Activated naive CD4-positive, alpha-beta T cell treated with anti-CD3 and anti-CD28 coated beads, Interleukin-2, amount 10 ng/mL, durations not matched to agents 7 days and 5 days (primary cell): ENCODE data around the gene IGF1R.

Experiments
- CTCF ChIA-PET: fragments of 350-600 bp; sonication (Branson Sonifier 250); formaldehyde crosslinking; loops from one replicate; lab custom pipeline; 2021; ENCODE audit warnings: antibody characterized with exemption; lab: Charles Lee
- DNase-seq: peaks from one replicate; pipeline ENCODE4 v3.0.0-alpha.2; 2020
- H3K27ac Mint-ChIP-seq: one replicate; pipeline ENCODE4 v1.8.0; 2021; ENCODE audit warnings: mild to moderate bottlenecking, moderate library complexity, mixed read lengths
- H3K27me3 Mint-ChIP-seq: one replicate; pipeline ENCODE4 v1.8.0; 2021; ENCODE audit warnings: mild to moderate bottlenecking, mixed read lengths
- H3K36me3 Mint-ChIP-seq: one replicate; pipeline ENCODE4 v1.8.0; 2021; ENCODE audit warnings: mixed read lengths
- H3K4me1 Mint-ChIP-seq: one replicate; pipeline ENCODE4 v1.8.0; 2021; ENCODE audit warnings: mixed read lengths
- H3K4me3 Mint-ChIP-seq: one replicate; pipeline ENCODE4 v1.8.0; 2021; ENCODE audit warnings: mild to moderate bottlenecking, moderate library complexity, mixed read lengths
- H3K9me3 Mint-ChIP-seq: one replicate; pipeline ENCODE4 v1.8.0; 2021; ENCODE audit warnings: mixed read lengths

IGF1R gene

GRCh38 chr15:98713585-98714001, 65.3 kb downstream of the IGF1R start:
- CTCF ChIA-PET, result interaction anchor here (0.8 kb wide), 1 partner anchor 67 kb away, joined by 3 read pairs; no protein-coding TSS in a partner anchor
- DNase-seq, result peak; percentile 28
- peaks cover 11% of the 10 kb centered on the region for H3K9me3 Mint-ChIP-seq
- H3K27ac Mint-ChIP-seq, result peak overlapping the region; percentile 50
- no peaks in the 10 kb centered on the region for H3K27me3 Mint-ChIP-seq
- H3K4me3 Mint-ChIP-seq, result no peak overlapping the region
- H3K36me3 Mint-ChIP-seq, result peaks cover 20% of the 10 kb centered on the region
- peaks cover 43% of the 10 kb centered on the region for H3K4me1 Mint-ChIP-seq

- no peak overlapping the region for H3K4me3 Mint-ChIP-seq
- peaks cover 11% of the 10 kb centered on the region for H3K9me3 Mint-ChIP-seq
- no peak for DNase-seq
- H3K27ac Mint-ChIP-seq, result no peak overlapping the region
- no peaks in the 10 kb centered on the region for H3K27me3 Mint-ChIP-seq
- H3K4me1 Mint-ChIP-seq, result peaks cover 47% of the 10 kb centered on the region
- CTCF ChIA-PET, result interaction anchor here (1.1 kb wide), 1 partner anchor 16 kb away, joined by 3 read pairs; no protein-coding TSS in a partner anchor
- H3K36me3 Mint-ChIP-seq, result peaks cover 20% of the 10 kb centered on the region
These were observed 66.6 kb downstream of the IGF1R start for GRCh38 chr15:98714922-98715321.

- H3K4me3 Mint-ChIP-seq, result no peak overlapping the region
- DNase-seq, result no peak
- CTCF ChIA-PET, result no interaction called here
- peaks cover 20% of the 10 kb centered on the region for H3K36me3 Mint-ChIP-seq
- no peak overlapping the region for H3K27ac Mint-ChIP-seq
- H3K27me3 Mint-ChIP-seq, result no peaks in the 10 kb centered on the region
- H3K4me1 Mint-ChIP-seq, result peaks cover 51% of the 10 kb centered on the region
- H3K9me3 Mint-ChIP-seq, result peaks cover 11% of the 10 kb centered on the region
These were observed 67.1 kb downstream of the IGF1R start for GRCh38 chr15:98715401-98715800.

GRCh38 chr15:98715890-98716443, 67.6 kb downstream of the IGF1R start:
- peaks cover 18% of the 10 kb centered on the region for H3K36me3 Mint-ChIP-seq
- peaks cover 10% of the 10 kb centered on the region for H3K9me3 Mint-ChIP-seq
- H3K27ac Mint-ChIP-seq, result peak overlapping the region; percentile 9
- CTCF ChIA-PET, result no interaction called here
- DNase-seq, result no peak
- no peaks in the 10 kb centered on the region for H3K27me3 Mint-ChIP-seq
- H3K4me1 Mint-ChIP-seq, result peaks cover 56% of the 10 kb centered on the region
- no peak overlapping the region for H3K4me3 Mint-ChIP-seq

GRCh38 chr15:98717371-98717770, 69.0 kb downstream of the IGF1R start:
- H3K4me3 Mint-ChIP-seq, result no peak overlapping the region
- no peaks in the 10 kb centered on the region for H3K9me3 Mint-ChIP-seq
- no peaks in the 10 kb centered on the region for H3K27me3 Mint-ChIP-seq
- CTCF ChIA-PET, result no interaction called here
- DNase-seq, result no peak
- H3K4me1 Mint-ChIP-seq, result peaks cover 68% of the 10 kb centered on the region
- no peak overlapping the region for H3K27ac Mint-ChIP-seq
- H3K36me3 Mint-ChIP-seq, result peaks cover 7% of the 10 kb centered on the region

GRCh38 chr15:98717942-98718341, 69.6 kb downstream of the IGF1R start:
- Mint-ChIP-seq H3K4me1 (peaks cover 65% of the 10 kb centered on the region), H3K27ac (no peak overlapping the region), H3K4me3 (no peak overlapping the region), H3K9me3 (no peaks in the 10 kb centered on the region), H3K36me3 (peaks cover 3% of the 10 kb centered on the region), H3K27me3 (no peaks in the 10 kb centered on the region)
- CTCF ChIA-PET, result no interaction called here
- DNase-seq, result no peak

- CTCF ChIA-PET, result no interaction called here
- no peak overlapping the region for H3K27ac Mint-ChIP-seq
- H3K27me3 Mint-ChIP-seq, result no peaks in the 10 kb centered on the region
- peaks cover 58% of the 10 kb centered on the region for H3K4me1 Mint-ChIP-seq
- no peak for DNase-seq
- H3K36me3 Mint-ChIP-seq, result no peaks in the 10 kb centered on the region
- H3K4me3 Mint-ChIP-seq, result no peak overlapping the region
- no peaks in the 10 kb centered on the region for H3K9me3 Mint-ChIP-seq
These were observed 70.2 kb downstream of the IGF1R start for GRCh38 chr15:98718426-98719136.

GRCh38 chr15:98719137-98719740, 70.9 kb downstream of the IGF1R start:
- Mint-ChIP-seq H3K27me3 (no peaks in the 10 kb centered on the region), H3K9me3 (no peaks in the 10 kb centered on the region), H3K27ac (no peak overlapping the region), H3K4me3 (no peak overlapping the region), H3K4me1 (peaks cover 52% of the 10 kb centered on the region), H3K36me3 (no peaks in the 10 kb centered on the region)
- DNase-seq, result no peak
- CTCF ChIA-PET, result no interaction called here

- Mint-ChIP-seq H3K27me3 (no peaks in the 10 kb centered on the region), H3K36me3 (no peaks in the 10 kb centered on the region), H3K4me1 (peaks cover 44% of the 10 kb centered on the region), H3K9me3 (no peaks in the 10 kb centered on the region), H3K4me3 (no peak overlapping the region), H3K27ac (no peak overlapping the region)
- no peak for DNase-seq
- CTCF ChIA-PET, result interaction anchor here (1.3 kb wide), 1 partner anchor 201 kb away, joined by 3 read pairs; no protein-coding TSS in a partner anchor
These were observed 71.7 kb downstream of the IGF1R start for GRCh38 chr15:98720031-98720430.

GRCh38 chr15:98720577-98721565, 72.5 kb downstream of the IGF1R start:
- Mint-ChIP-seq H3K36me3 (peaks cover 3% of the 10 kb centered on the region), H3K4me3 (no peak overlapping the region), H3K27me3 (no peaks in the 10 kb centered on the region), H3K4me1 (peaks cover 35% of the 10 kb centered on the region), H3K27ac (peak overlapping the region; percentile 58), H3K9me3 (no peaks in the 10 kb centered on the region)
- no peak for DNase-seq
- CTCF ChIA-PET, result interaction anchor here (1.3 kb wide), 1 partner anchor 202 kb away, joined by 3 read pairs; no protein-coding TSS in a partner anchor

- no peaks in the 10 kb centered on the region for H3K9me3 Mint-ChIP-seq
- DNase-seq, result no peak
- no peaks in the 10 kb centered on the region for H3K27me3 Mint-ChIP-seq
- peaks cover 32% of the 10 kb centered on the region for H3K4me1 Mint-ChIP-seq
- no peak overlapping the region for H3K4me3 Mint-ChIP-seq
- H3K36me3 Mint-ChIP-seq, result peaks cover 3% of the 10 kb centered on the region
- CTCF ChIA-PET, result interaction anchor here (1.2 kb wide), 1 partner anchor 57 kb away, joined by 4 read pairs; no protein-coding TSS in a partner anchor
- no peak overlapping the region for H3K27ac Mint-ChIP-seq
These were observed 73.9 kb downstream of the IGF1R start for GRCh38 chr15:98722209-98722608.

- Mint-ChIP-seq H3K36me3 (peaks cover 3% of the 10 kb centered on the region), H3K9me3 (no peaks in the 10 kb centered on the region), H3K4me3 (no peak overlapping the region), H3K4me1 (peaks cover 35% of the 10 kb centered on the region), H3K27ac (no peak overlapping the region), H3K27me3 (no peaks in the 10 kb centered on the region)
- DNase-seq, result no peak
- CTCF ChIA-PET, result interaction anchor here (1.2 kb wide), 1 partner anchor 56 kb away, joined by 4 read pairs; no protein-coding TSS in a partner anchor
These were observed 74.3 kb downstream of the IGF1R start for GRCh38 chr15:98722645-98723044.

- Mint-ChIP-seq H3K36me3 (peaks cover 3% of the 10 kb centered on the region), H3K4me1 (peaks cover 35% of the 10 kb centered on the region), H3K27me3 (no peaks in the 10 kb centered on the region), H3K4me3 (no peak overlapping the region), H3K27ac (no peak overlapping the region), H3K9me3 (no peaks in the 10 kb centered on the region)
- CTCF ChIA-PET, result interaction anchor here (1.2 kb wide), 1 partner anchor 56 kb away, joined by 4 read pairs; no protein-coding TSS in a partner anchor
- DNase-seq, result no peak
These were observed 74.9 kb downstream of the IGF1R start for GRCh38 chr15:98723195-98723594.
